ENCODE data around the gene CANT1. TPM values are rescaled to one million over a fixed set of nuclear protein-coding genes. Genes with fewer than 3 reads are reported as not detected.

CANT1 gene
- total RNA-seq, 2 experiments from 2014 or later = 28.3 to 30.0 TPM

DNA sequence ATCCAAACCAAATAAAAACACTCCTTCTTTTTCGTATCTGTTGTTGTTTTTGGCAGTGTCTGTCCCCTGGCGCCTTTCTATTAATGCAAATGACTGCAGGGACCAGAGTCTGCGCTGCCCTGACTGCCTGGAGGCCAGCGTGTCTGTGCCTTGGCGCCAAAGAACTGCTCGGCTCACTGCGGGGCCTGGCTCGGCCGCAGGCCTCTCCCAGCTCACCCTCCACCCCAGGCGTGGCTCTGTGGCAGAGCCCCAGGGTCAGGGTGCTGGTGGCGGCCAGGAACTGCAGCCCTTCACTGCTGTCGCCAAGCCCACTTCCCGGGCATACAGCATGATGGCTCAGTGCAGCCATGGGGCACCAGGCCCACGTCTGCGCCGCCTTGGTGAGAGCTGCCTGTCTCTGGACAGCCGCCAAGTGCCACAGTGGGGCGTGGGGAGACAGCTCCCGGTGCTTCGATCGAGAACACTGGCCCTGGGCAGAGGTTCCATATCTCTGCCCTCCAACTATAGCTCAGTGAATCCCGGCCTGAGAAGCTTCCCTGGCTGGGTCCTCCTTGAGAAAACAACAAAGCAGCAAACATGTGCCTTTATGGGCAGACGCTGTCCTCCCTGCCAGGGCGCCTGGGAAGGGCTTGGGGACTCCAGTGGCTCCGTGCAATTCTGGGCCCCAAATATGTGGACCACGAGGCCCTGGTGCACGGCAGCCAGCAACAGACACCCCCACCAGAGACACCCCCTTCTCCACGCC is 11.1 kb downstream of the CANT1 start:
- peaks cover 2% of the 10 kb centered on the region for H3K4me1 ChIP-seq (ENCODE audit: insufficient read depth, low read length)
- Mint-ChIP-seq H3K27ac (no peak overlapping the region), H3K4me1 (ENCODE audit: low read depth) (peaks cover 17% of the 10 kb centered on the region), H3K4me3 (no peak overlapping the region), H3K27me3 (no peaks in the 10 kb centered on the region), H3K9me3 (no peaks in the 10 kb centered on the region), H3K36me3 (ENCODE audit: low read depth) (peaks cover 69% of the 10 kb centered on the region)
- intact Hi-C loops (cut with DNase I, micrococcal nuclease) = no loop called here
- no peak overlapping the region for H3K27ac ChIP-seq (ENCODE audit: low read depth in 1 of 2, low read length in 2 of 2)
- H3K4me3 ChIP-seq (ENCODE audit: low read length) = no peak overlapping the region
- H3K9me3 ChIP-seq (ENCODE audit: control insufficient read depth in 1 of 2, insufficient read depth in 1 of 2, low read length in 2 of 2) = no peaks in the 10 kb centered on the region
- DNase-seq (no peak), ATAC-seq (ENCODE audit: poor library complexity) (no peak)
- POLR2A ChIA-PET = no interaction called here
- peaks cover 70% of the 10 kb centered on the region for H3K36me3 ChIP-seq (ENCODE audit: insufficient read depth, low read length)
- H3K27me3 ChIP-seq (ENCODE audit: control insufficient read depth in 1 of 2, insufficient read depth in 2 of 2, low read length in 2 of 2) = no peaks in the 10 kb centered on the region
- no peak for TF ChIP-seq CTCF (IDR thresholded peaks at IDR 0.05)
- CTCF ChIA-PET = no interaction called here

- intact Hi-C loops (cut with DNase I, micrococcal nuclease) = no loop called here
- ChIA-PET POLR2A (no interaction called here), CTCF (no interaction called here)
- Histone ChIP-seq H3K36me3 (ENCODE audit: insufficient read depth, low read length) (peaks cover 73% of the 10 kb centered on the region), H3K4me3 (ENCODE audit: low read length) (no peak overlapping the region), H3K27ac (ENCODE audit: low read depth in 1 of 2, low read length in 2 of 2) (no peak overlapping the region), H3K27me3 (ENCODE audit: control insufficient read depth in 1 of 2, insufficient read depth in 2 of 2, low read length in 2 of 2) (no peaks in the 10 kb centered on the region), H3K9me3 (ENCODE audit: control insufficient read depth in 1 of 2, insufficient read depth in 1 of 2, low read length in 2 of 2) (no peaks in the 10 kb centered on the region), H3K4me1 (ENCODE audit: insufficient read depth, low read length) (peaks cover 8% of the 10 kb centered on the region)
- no peaks in the 10 kb centered on the region for H3K27me3 Mint-ChIP-seq
- ATAC-seq (ENCODE audit: poor library complexity) (no peak), DNase-seq (no peak)
- H3K27ac Mint-ChIP-seq = no peak overlapping the region
- no peaks in the 10 kb centered on the region for H3K9me3 Mint-ChIP-seq
- TF ChIP-seq CTCF (IDR thresholded peaks at IDR 0.05) = no peak
- H3K36me3 Mint-ChIP-seq (ENCODE audit: low read depth) = peaks cover 72% of the 10 kb centered on the region
- H3K4me1 Mint-ChIP-seq (ENCODE audit: low read depth) = peaks cover 21% of the 10 kb centered on the region
- no peak overlapping the region for H3K4me3 Mint-ChIP-seq
Observed at GRCh38 chr17:78997881-78998280, 11.7 kb downstream of the CANT1 start.

DNA sequence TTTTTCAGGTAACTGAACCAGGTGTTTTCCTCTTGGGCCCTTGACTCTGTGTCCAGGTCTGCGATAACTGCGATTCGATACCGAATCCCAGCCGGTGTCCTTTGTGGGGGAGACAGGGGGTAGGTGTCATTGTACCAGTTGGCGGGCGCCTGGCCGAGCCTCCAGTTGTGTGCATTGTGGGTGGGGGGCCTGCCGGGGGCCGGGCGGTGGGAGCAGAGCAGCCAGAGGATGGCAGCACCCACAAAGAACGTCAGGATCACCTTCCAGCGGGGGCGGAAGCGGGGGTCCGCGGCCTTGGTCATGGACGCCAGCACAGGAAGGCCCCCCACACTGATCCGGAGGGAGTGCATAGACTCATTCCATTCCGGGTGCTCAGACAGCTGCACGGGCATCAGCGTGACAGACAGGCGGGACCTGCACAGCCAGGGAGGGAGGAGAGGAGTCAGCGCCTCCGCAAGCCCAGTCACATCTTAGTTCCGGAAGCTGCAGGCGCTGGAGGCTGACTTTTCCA is 12.3 kb downstream of the CANT1 start:
- no peaks in the 10 kb centered on the region for H3K9me3 Mint-ChIP-seq
- Histone ChIP-seq H3K4me1 (ENCODE audit: insufficient read depth, low read length) (peaks cover 9% of the 10 kb centered on the region), H3K4me3 (ENCODE audit: low read length) (no peak overlapping the region), H3K9me3 (ENCODE audit: control insufficient read depth in 1 of 2, insufficient read depth in 1 of 2, low read length in 2 of 2) (no peaks in the 10 kb centered on the region), H3K36me3 (ENCODE audit: insufficient read depth, low read length) (peaks cover 76% of the 10 kb centered on the region), H3K27ac (ENCODE audit: low read depth in 1 of 2, low read length in 2 of 2) (no peak overlapping the region), H3K27me3 (ENCODE audit: control insufficient read depth in 1 of 2, insufficient read depth in 2 of 2, low read length in 2 of 2) (no peaks in the 10 kb centered on the region)
- H3K36me3 Mint-ChIP-seq (ENCODE audit: low read depth) = peaks cover 68% of the 10 kb centered on the region
- ChIA-PET CTCF (no interaction called here), POLR2A (no interaction called here)
- no peak overlapping the region for H3K4me3 Mint-ChIP-seq
- no peaks in the 10 kb centered on the region for H3K27me3 Mint-ChIP-seq
- no peak overlapping the region for H3K27ac Mint-ChIP-seq
- ATAC-seq (ENCODE audit: poor library complexity) (no peak), DNase-seq (no peak)
- peaks cover 18% of the 10 kb centered on the region for H3K4me1 Mint-ChIP-seq (ENCODE audit: low read depth)
- intact Hi-C loops (cut with DNase I, micrococcal nuclease) = no loop called here
- TF ChIP-seq CTCF (IDR thresholded peaks at IDR 0.05) = no peak
